Prostate gland (tissue), 2 donors: ENCODE measurements around the gene FILIP1.

Experiments used
- CTCF ChIP-seq, 4 experiments: fragments of 200-600 bp in 2 of 4; fragments of 450-650 bp in 2 of 4; sonication (generic) in 2 of 4; IDR thresholded peaks; 1 replicate in 3 of 4; 2 replicates in 1 of 4; pipeline ENCODE4 v1.5.1; 2016 to 2019; ENCODE audit warnings: antibody characterized with exemption in 4 of 4, mild to moderate bottlenecking in 2 of 4, moderate library complexity in 2 of 4
- POLR2A ChIP-seq: fragments of 450-650 bp; IDR thresholded peaks from one replicate; pipeline ENCODE4 v1.6.1; 2016; ENCODE audit warnings: antibody characterized with exemption, mild to moderate bottlenecking

GRCh38 chr6:75268121-75268987, 225.2 kb downstream of the FILIP1 start:
- TF ChIP-seq CTCF (IDR thresholded peaks at IDR 0.05) = no peak
- TF ChIP-seq POLR2A = no peak
